HCT116 (cell line): ENCODE data around the gene CACNA2D3.

Experiments used
- EGR1 ChIP-seq: IDR thresholded peaks from 2 replicates; pipeline ENCODE4 v1.6.1; 2012; ENCODE audit warnings: low read depth
- EZH2phosphoT487 ChIP-seq: fragments of 200-600 bp; IDR thresholded peaks from 2 replicates; pipeline ENCODE4 v1.6.1; 2018; ENCODE audit warnings: antibody characterized with exemption, borderline replicate concordance
- POLR2A ChIP-seq: IDR thresholded peaks from 2 replicates; pipeline ENCODE4 v1.7.0; 2011; ENCODE audit warnings: borderline replicate concordance; ENCODE audit not compliant: insufficient read depth, insufficient read length; ENCODE audit errors: extremely low read depth
- ZNF274 ChIP-seq: fragments of 200-500 bp; sonication (Bioruptor generic); IDR thresholded peaks from 2 replicates; pipeline ENCODE4 v1.6.1; 2014; ENCODE audit warnings: mild to moderate bottlenecking, low read depth, low read length, inconsistent platforms
- TF ChIP-seq, protein P1 (sequence below), 3 experiments: fragments of 200-600 bp in 1 of 3; sonication (generic) in 1 of 3; IDR thresholded peaks in 2 of 3; conservative IDR thresholded peaks in 1 of 3; 2 replicates each; pipeline ENCODE4 v1.5.1; 2012 to 2017; ENCODE audit warnings: low read depth in 2 of 3, low read length in 2 of 3, antibody characterized with exemption in 1 of 3, borderline replicate concordance in 1 of 3, control low read depth in 1 of 3, mild to moderate bottlenecking in 1 of 3, mixed read lengths in 1 of 3, mixed run types in 1 of 3, moderate library complexity in 1 of 3; ENCODE audit not compliant: insufficient read depth in 1 of 3

DNA sequence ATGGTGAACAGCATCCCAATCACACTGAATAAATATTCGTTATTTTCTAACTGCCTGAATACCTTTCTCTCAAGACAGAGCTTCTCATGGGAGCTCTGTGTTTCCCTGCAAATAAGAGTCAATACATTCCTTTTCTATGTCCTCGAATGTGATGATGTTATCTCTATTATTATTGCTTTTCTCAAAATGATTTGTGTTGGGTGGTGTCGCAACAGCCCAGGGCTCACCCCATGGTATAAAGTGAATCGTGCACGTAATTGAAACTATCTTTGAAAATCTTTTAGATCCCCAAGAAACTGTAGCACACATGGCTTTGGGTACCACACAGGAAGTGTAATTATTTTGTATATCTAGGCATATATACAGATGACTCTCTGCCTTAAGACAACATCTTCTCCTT is 996.1 kb downstream of the CACNA2D3 start:
- TF ChIP-seq, protein P1, sequence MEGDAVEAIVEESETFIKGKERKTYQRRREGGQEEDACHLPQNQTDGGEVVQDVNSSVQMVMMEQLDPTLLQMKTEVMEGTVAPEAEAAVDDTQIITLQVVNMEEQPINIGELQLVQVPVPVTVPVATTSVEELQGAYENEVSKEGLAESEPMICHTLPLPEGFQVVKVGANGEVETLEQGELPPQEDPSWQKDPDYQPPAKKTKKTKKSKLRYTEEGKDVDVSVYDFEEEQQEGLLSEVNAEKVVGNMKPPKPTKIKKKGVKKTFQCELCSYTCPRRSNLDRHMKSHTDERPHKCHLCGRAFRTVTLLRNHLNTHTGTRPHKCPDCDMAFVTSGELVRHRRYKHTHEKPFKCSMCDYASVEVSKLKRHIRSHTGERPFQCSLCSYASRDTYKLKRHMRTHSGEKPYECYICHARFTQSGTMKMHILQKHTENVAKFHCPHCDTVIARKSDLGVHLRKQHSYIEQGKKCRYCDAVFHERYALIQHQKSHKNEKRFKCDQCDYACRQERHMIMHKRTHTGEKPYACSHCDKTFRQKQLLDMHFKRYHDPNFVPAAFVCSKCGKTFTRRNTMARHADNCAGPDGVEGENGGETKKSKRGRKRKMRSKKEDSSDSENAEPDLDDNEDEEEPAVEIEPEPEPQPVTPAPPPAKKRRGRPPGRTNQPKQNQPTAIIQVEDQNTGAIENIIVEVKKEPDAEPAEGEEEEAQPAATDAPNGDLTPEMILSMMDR (IDR thresholded peaks at IDR 0.05 in 2 of 3, conservative IDR thresholded peaks at IDR 0.05 in 1 of 3; ENCODE audit: borderline replicate concordance in 1 of 3, insufficient read depth in 1 of 3, low read depth in 2 of 3, low read length in 2 of 3), result no peak
- TF ChIP-seq EGR1 (no peak), ZNF274 (no peak), EZH2phosphoT487 (no peak), POLR2A (no peak)
